ENCODE results near the gene LAMA3. TPM values are rescaled to one million over a fixed set of nuclear protein-coding genes. Genes with fewer than 3 reads are reported as not detected.

LAMA3 gene
- total and polyA plus RNA-seq, 2 experiments from 2014 or later = 3.9 to 4.9 TPM

DNA sequence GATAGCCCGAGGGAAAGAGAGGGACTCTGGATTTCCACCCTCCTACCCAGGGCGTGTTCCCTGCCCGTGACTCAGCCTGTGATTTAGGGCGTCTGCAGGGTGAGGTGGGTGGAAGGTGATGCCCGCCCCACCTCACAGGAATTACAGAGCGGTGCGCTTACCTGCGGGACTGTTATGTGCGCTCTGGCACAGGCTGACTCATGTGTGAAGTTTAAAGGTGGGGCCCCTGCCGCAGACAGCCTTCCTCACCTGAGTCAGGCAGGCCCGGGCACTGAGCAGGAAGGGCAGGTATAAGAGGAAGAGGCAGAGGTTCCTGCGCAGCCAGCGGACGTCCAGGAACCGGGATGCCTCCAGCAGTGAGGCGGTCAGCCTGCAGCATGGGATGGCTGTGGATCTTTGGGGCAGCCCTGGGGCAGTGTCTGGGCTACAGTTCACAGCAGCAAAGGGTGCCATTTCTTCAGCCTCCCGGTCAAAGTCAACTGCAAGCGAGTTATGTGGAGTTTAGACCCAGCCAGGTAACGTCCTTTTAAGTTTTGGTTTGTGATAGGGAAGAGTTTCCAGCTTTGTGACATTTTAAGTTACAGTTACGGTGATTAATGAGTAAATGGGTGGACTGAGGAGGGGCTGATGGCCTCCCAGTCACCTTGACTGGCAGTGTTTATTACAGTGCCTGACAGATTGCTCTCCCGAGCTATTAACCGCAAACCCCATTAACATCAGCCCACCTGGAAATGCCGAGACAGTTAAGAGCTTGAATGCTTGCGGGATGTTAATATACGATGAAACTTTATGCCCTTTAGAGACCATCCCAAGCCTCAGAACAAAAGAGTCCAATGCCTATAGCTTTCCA, 183.7 kb downstream of the LAMA3 start (continued):
- TF ChIP-seq, protein P1, sequence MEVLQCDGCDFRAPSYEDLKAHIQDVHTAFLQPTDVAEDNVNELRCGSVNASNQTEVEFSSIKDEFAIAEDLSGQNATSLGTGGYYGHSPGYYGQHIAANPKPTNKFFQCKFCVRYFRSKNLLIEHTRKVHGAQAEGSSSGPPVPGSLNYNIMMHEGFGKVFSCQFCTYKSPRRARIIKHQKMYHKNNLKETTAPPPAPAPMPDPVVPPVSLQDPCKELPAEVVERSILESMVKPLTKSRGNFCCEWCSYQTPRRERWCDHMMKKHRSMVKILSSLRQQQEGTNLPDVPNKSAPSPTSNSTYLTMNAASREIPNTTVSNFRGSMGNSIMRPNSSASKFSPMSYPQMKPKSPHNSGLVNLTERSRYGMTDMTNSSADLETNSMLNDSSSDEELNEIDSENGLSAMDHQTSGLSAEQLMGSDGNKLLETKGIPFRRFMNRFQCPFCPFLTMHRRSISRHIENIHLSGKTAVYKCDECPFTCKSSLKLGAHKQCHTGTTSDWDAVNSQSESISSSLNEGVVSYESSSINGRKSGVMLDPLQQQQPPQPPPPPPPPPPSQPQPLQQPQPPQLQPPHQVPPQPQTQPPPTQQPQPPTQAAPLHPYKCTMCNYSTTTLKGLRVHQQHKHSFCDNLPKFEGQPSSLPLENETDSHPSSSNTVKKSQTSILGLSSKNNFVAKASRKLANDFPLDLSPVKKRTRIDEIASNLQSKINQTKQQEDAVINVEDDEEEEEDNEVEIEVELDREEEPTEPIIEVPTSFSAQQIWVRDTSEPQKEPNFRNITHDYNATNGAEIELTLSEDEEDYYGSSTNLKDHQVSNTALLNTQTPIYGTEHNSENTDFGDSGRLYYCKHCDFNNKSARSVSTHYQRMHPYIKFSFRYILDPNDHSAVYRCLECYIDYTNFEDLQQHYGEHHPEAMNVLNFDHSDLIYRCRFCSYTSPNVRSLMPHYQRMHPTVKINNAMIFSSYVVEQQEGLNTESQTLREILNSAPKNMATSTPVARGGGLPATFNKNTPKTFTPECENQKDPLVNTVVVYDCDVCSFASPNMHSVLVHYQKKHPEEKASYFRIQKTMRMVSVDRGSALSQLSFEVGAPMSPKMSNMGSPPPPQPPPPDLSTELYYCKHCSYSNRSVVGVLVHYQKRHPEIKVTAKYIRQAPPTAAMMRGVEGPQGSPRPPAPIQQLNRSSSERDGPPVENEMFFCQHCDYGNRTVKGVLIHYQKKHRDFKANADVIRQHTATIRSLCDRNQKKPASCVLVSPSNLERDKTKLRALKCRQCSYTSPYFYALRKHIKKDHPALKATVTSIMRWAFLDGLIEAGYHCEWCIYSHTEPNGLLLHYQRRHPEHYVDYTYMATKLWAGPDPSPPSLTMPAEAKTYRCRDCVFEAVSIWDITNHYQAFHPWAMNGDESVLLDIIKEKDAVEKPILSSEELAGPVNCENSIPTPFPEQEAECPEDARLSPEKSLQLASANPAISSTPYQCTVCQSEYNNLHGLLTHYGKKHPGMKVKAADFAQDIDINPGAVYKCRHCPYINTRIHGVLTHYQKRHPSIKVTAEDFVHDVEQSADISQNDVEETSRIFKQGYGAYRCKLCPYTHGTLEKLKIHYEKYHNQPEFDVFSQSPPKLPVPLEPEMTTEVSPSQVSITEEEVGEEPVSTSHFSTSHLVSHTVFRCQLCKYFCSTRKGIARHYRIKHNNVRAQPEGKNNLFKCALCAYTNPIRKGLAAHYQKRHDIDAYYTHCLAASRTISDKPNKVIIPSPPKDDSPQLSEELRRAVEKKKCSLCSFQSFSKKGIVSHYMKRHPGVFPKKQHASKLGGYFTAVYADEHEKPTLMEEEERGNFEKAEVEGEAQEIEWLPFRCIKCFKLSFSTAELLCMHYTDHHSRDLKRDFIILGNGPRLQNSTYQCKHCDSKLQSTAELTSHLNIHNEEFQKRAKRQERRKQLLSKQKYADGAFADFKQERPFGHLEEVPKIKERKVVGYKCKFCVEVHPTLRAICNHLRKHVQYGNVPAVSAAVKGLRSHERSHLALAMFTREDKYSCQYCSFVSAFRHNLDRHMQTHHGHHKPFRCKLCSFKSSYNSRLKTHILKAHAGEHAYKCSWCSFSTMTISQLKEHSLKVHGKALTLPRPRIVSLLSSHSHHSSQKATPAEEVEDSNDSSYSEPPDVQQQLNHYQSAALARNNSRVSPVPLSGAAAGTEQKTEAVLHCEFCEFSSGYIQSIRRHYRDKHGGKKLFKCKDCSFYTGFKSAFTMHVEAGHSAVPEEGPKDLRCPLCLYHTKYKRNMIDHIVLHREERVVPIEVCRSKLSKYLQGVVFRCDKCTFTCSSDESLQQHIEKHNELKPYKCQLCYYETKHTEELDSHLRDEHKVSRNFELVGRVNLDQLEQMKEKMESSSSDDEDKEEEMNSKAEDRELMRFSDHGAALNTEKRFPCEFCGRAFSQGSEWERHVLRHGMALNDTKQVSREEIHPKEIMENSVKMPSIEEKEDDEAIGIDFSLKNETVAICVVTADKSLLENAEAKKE (CRISPR knock-in tag; IDR thresholded peaks at IDR 0.05) = no peak
- no peak for TF ChIP-seq ZNF331 (CRISPR knock-in tag; IDR thresholded peaks at IDR 0.05; ENCODE audit: low read depth)
- no peak for TF ChIP-seq NANOG (IDR thresholded peaks at IDR 0.05; ENCODE audit: borderline replicate concordance)
- TF ChIP-seq POLR2AphosphoS5 (IDR thresholded peaks at IDR 0.05; ENCODE audit: low read depth) = no peak
- TF ChIP-seq JUNB (IDR thresholded peaks at IDR 0.05; ENCODE audit: unreplicated experiment) = no peak
- no peak for TF ChIP-seq STAT1 (IDR thresholded peaks at IDR 0.05; ENCODE audit: unreplicated experiment)
- TF ChIP-seq EZH2phosphoT487 (IDR thresholded peaks at IDR 0.05; ENCODE audit: unreplicated experiment) = no peak
- TF ChIP-seq EZH2 (IDR thresholded peaks at IDR 0.05; ENCODE audit: low read depth, unreplicated experiment) = no peak
- TF ChIP-seq CREB1 (CRISPR knock-in tag; IDR thresholded peaks at IDR 0.05; ENCODE audit: low read depth) = no peak
- no peak for TF ChIP-seq ETS1 (IDR thresholded peaks at IDR 0.05)
- TF ChIP-seq, protein P2, sequence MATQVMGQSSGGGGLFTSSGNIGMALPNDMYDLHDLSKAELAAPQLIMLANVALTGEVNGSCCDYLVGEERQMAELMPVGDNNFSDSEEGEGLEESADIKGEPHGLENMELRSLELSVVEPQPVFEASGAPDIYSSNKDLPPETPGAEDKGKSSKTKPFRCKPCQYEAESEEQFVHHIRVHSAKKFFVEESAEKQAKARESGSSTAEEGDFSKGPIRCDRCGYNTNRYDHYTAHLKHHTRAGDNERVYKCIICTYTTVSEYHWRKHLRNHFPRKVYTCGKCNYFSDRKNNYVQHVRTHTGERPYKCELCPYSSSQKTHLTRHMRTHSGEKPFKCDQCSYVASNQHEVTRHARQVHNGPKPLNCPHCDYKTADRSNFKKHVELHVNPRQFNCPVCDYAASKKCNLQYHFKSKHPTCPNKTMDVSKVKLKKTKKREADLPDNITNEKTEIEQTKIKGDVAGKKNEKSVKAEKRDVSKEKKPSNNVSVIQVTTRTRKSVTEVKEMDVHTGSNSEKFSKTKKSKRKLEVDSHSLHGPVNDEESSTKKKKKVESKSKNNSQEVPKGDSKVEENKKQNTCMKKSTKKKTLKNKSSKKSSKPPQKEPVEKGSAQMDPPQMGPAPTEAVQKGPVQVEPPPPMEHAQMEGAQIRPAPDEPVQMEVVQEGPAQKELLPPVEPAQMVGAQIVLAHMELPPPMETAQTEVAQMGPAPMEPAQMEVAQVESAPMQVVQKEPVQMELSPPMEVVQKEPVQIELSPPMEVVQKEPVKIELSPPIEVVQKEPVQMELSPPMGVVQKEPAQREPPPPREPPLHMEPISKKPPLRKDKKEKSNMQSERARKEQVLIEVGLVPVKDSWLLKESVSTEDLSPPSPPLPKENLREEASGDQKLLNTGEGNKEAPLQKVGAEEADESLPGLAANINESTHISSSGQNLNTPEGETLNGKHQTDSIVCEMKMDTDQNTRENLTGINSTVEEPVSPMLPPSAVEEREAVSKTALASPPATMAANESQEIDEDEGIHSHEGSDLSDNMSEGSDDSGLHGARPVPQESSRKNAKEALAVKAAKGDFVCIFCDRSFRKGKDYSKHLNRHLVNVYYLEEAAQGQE (IDR thresholded peaks at IDR 0.05; ENCODE audit: unreplicated experiment) = no peak
